Caco-2 (cell line): ENCODE data around the gene PSKH1. TPM values are rescaled to one million over a fixed set of nuclear protein-coding genes. Genes with fewer than 3 reads are reported as not detected.
"Not testable (repeated sequence)": the region's sequence is repeated elsewhere in the genome, so short reads cannot be mapped to it uniquely, and the experiment has no call there.

ENCODE experiments used
- BruUV-seq: library from RNA; stranded (reverse); fragments of 400-500 nt; replicated peaks from 2 replicates; lab custom pipeline; 2021; lab: Mats Ljungman, UMichigan
- CTCF ChIA-PET: fragments of 300-600 bp; sonication (Branson Sonifier 250); formaldehyde crosslinking; loops from one replicate; lab custom pipeline; 2022; ENCODE audit warnings: antibody characterized with exemption; lab: Charles Lee
- POLR2A ChIA-PET: fragments of 300-600 bp; sonication (Branson Sonifier 250); formaldehyde crosslinking; loops from one replicate; lab custom pipeline; 2022; ENCODE audit warnings: antibody characterized with exemption; lab: Charles Lee
- DNase-seq, 2 experiments: peaks; one replicate each; pipeline versions ENCODE4 v3.0.0 to v3.0.0-alpha.2; 2020 to 2022
- H3K27me3 ChIP-seq: replicated peaks from 2 replicates; pipeline ENCODE4 v1.6.0; 2011; ENCODE audit warnings: low read length; ENCODE audit not compliant: control insufficient read depth, insufficient read depth
- H3K36me3 ChIP-seq: 2 replicates; pipeline ENCODE4 v1.5.1; 2011; ENCODE audit warnings: low read length; ENCODE audit not compliant: control insufficient read depth, insufficient read depth
- H3K4me1 ChIP-seq: fragments of 250-450 bp; sonication (Bioruptor Pico); 2 replicates; pipeline ENCODE4 v1.5.1; 2020; ENCODE audit warnings: mild to moderate bottlenecking
- H3K4me3 ChIP-seq: 2 replicates; pipeline ENCODE4 v1.5.1; 2011; ENCODE audit warnings: low read depth, mild to moderate bottlenecking, control low read depth, low read length
- H3K9me3 ChIP-seq: fragments of 250-450 bp; sonication (Bioruptor Pico); 2 replicates; pipeline ENCODE4 v1.5.1; 2020; ENCODE audit warnings: mild to moderate bottlenecking, moderate library complexity
- H3K27ac Mint-ChIP-seq: one replicate; pipeline ENCODE4 v1.8.0; 2022; ENCODE audit warnings: mixed read lengths; ENCODE audit not compliant: unreplicated experiment
- H3K27me3 Mint-ChIP-seq: one replicate; pipeline ENCODE4 v1.8.0; 2022; ENCODE audit warnings: mixed read lengths; ENCODE audit not compliant: insufficient read depth, unreplicated experiment
- H3K36me3 Mint-ChIP-seq: one replicate; pipeline ENCODE4 v1.8.0; 2022; ENCODE audit warnings: mild to moderate bottlenecking, mixed read lengths; ENCODE audit not compliant: insufficient read depth, unreplicated experiment
- H3K4me1 Mint-ChIP-seq: one replicate; pipeline ENCODE4 v1.8.0; 2022; ENCODE audit warnings: low read depth, mixed read lengths; ENCODE audit not compliant: unreplicated experiment
- H3K4me3 Mint-ChIP-seq: one replicate; pipeline ENCODE4 v1.8.0; 2022; ENCODE audit warnings: mild to moderate bottlenecking, moderate library complexity, mixed read lengths; ENCODE audit not compliant: unreplicated experiment
- H3K9me3 Mint-ChIP-seq: one replicate; pipeline ENCODE4 v1.8.0; 2022; ENCODE audit warnings: mixed read lengths; ENCODE audit not compliant: unreplicated experiment
- intact Hi-C: fragments of 100-400 bp; cut with micrococcal nuclease; formaldehyde crosslinking; loops from one replicate; pipeline ENCODE4 v1.10.0; 2022; ENCODE audit not compliant: unreplicated experiment
- total RNA-seq: library from RNA; stranded (reverse); gene quantifications from 2 replicates; pipeline ENCODE4 v1.2.3, GENCODE V29; 2022
- TF ChIP-seq, protein P1 (sequence below), 2 experiments: fragments of 200-600 bp in 1 of 2; IDR thresholded peaks; 1 replicate in 1 of 2; 2 replicates in 1 of 2; pipeline versions ENCODE4 v1.5.1 to v1.8.0; 2011 to 2022; ENCODE audit warnings: antibody characterized with exemption in 1 of 2, control low read depth in 1 of 2, inconsistent platforms in 1 of 2, low read depth in 1 of 2, low read length in 1 of 2, mild to moderate bottlenecking in 1 of 2, moderate library complexity in 1 of 2; ENCODE audit not compliant: insufficient read depth in 1 of 2, severe bottlenecking in 1 of 2, unreplicated experiment in 1 of 2

The PSKH1 gene
- total RNA-seq, 1 experiment from 2014 or later = 41.3 TPM

DNA sequence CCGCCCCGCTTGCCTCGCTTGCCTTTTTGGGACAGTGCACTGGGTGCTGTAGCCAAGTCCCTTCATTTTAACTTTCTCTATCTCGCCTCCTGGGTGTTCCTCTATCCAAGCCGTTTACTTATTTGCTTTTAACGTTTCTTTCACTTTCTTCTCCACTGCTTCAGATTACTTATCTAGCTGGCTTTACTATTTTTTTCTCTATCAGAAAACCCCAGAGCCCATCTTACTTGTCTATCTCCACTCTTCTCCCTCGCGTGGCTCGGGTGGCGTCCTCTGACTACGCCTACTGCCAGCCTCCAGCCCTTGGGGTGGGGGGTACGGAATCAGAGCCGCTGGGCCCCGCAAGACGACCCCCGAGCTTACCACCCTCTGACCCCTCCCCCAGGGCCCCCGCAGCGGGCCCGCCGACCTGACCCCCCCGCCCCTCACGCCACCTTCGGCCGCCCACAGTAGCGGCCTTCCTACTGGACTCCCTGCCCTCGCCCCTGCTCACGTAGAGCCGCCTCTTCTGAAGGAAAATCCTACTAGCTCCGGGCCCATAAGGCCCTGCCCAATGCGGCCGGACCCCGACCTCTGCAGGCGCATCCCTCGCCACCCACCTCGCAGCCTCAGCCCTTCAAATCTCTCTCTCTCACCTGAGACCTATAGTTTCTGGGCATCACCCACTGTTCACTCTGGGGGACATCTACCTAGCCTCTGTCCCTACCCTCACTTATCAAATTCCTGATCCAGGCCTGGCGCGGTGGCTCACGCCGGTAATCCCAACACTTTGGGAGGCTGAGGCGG, 76.4 kb downstream of the PSKH1 start:
- Mint-ChIP-seq H3K27ac (peak overlapping the region; percentile 93), H3K4me1 (peaks cover 35% of the 10 kb centered on the region), H3K27me3 (no peaks in the 10 kb centered on the region), H3K4me3 (peak overlapping the region; percentile 89), H3K36me3 (peaks cover 33% of the 10 kb centered on the region), H3K9me3 (no peaks in the 10 kb centered on the region)
- Histone ChIP-seq H3K27me3 (no peaks in the 10 kb centered on the region), H3K4me3 (peak overlapping the region; percentile 66), H3K36me3 (peaks cover 3% of the 10 kb centered on the region), H3K4me1 (peaks cover 29% of the 10 kb centered on the region), H3K9me3 (no peaks in the 10 kb centered on the region)
- intact Hi-C loops = no loop called here
- BruUV-seq = no TSS peak
- CTCF ChIA-PET = interaction anchor here (0.6 kb wide), 1 partner anchor 259 kb away, joined by 3 read pairs; no protein-coding TSS in a partner anchor
- POLR2A ChIA-PET = no interaction called here
- TF ChIP-seq, protein P1, sequence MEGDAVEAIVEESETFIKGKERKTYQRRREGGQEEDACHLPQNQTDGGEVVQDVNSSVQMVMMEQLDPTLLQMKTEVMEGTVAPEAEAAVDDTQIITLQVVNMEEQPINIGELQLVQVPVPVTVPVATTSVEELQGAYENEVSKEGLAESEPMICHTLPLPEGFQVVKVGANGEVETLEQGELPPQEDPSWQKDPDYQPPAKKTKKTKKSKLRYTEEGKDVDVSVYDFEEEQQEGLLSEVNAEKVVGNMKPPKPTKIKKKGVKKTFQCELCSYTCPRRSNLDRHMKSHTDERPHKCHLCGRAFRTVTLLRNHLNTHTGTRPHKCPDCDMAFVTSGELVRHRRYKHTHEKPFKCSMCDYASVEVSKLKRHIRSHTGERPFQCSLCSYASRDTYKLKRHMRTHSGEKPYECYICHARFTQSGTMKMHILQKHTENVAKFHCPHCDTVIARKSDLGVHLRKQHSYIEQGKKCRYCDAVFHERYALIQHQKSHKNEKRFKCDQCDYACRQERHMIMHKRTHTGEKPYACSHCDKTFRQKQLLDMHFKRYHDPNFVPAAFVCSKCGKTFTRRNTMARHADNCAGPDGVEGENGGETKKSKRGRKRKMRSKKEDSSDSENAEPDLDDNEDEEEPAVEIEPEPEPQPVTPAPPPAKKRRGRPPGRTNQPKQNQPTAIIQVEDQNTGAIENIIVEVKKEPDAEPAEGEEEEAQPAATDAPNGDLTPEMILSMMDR (IDR thresholded peaks at IDR 0.05; ENCODE audit: insufficient read depth in 1 of 2, low read depth in 1 of 2, low read length in 1 of 2, severe bottlenecking in 1 of 2, unreplicated experiment in 1 of 2) = no peak
- DNase-seq = no peak

DNA sequence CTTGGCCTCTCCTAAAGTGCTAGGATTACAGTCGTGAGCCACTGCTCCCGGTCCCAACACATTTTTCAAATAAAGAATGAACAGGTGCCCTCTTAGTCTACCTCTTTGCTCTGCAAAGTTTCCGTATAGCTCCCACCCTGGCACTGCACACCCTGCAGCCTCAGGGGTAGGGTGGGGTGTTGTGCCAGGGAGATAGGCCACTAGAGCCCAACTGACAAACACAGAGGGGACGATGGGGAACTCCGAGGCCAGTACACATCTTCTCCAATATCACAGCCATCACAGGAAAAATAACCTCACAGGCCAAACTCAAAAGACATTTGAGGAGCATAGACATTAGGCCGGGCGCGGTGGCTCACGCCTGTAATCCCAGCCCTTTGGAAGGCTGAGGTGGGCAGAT, 78.1 kb downstream of the PSKH1 start:
- peaks cover 21% of the 10 kb centered on the region for H3K4me1 ChIP-seq
- H3K36me3 Mint-ChIP-seq = peaks cover 18% of the 10 kb centered on the region
- POLR2A ChIA-PET = no interaction called here
- TF ChIP-seq, protein P1 (IDR thresholded peaks at IDR 0.05; ENCODE audit: insufficient read depth in 1 of 2, low read depth in 1 of 2, low read length in 1 of 2, severe bottlenecking in 1 of 2, unreplicated experiment in 1 of 2) = no peak
- BruUV-seq = no TSS peak
- H3K27ac Mint-ChIP-seq = no peak overlapping the region
- CTCF ChIA-PET = no interaction called here
- H3K27me3 ChIP-seq = no peaks in the 10 kb centered on the region
- H3K9me3 ChIP-seq = no peaks in the 10 kb centered on the region
- H3K27me3 Mint-ChIP-seq = no peaks in the 10 kb centered on the region
- H3K4me3 ChIP-seq = no peak overlapping the region
- H3K4me3 Mint-ChIP-seq = no peak overlapping the region
- peaks cover 22% of the 10 kb centered on the region for H3K4me1 Mint-ChIP-seq
- no peaks in the 10 kb centered on the region; the same call in 1 of the 2 replicates for H3K36me3 ChIP-seq
- intact Hi-C loops = no loop called here
- H3K9me3 Mint-ChIP-seq = no peaks in the 10 kb centered on the region
- no peak for DNase-seq

DNA sequence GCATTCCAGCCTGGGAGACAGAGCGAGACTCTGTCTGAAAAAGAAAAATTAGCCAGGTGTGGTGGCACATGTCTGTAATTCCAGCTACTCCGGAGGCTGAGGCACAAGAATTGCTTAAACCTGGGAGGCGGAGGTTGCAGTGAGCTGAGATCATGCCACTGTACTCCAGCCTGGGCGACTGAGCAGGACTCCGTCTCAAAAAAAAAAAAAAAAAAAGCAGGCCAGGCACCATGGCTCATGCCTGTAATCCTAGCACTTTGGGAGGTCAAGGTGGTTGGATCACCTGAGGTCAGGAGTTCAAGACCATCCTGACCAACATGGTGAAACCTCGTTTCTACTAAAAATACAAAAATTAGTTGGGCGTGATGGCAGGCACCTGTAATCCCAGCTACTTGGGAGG, 79.2 kb downstream of the PSKH1 start:
- H3K27me3 Mint-ChIP-seq, H3K9me3 ChIP-seq, DNase-seq, H3K9me3 Mint-ChIP-seq, H3K27ac Mint-ChIP-seq, H3K4me3 Mint-ChIP-seq, BruUV-seq, H3K4me3 ChIP-seq, H3K27me3 ChIP-seq, POLR2A ChIA-PET, H3K4me1 ChIP-seq, H3K36me3 ChIP-seq, intact Hi-C loops: not testable (repeated sequence)
- Mint-ChIP-seq H3K4me1 (peaks cover 11% of the 10 kb centered on the region), H3K36me3 (peaks cover 12% of the 10 kb centered on the region)
- CTCF ChIA-PET = interaction anchor here (0.7 kb wide), 1 partner anchor 258 kb away, joined by 3 read pairs; no protein-coding TSS in a partner anchor
